ENCODE measurements around the gene RALA. TPM values are rescaled to one million over a fixed set of nuclear protein-coding genes. Genes with fewer than 3 reads are reported as not detected.
A peak's percentile ranks its signal among the peaks of the same experiment; 100 is the strongest.

Gene RALA
- total RNA-seq, 4 donors from 2014 or later: 5.4 to 29.8 (median 17.9) TPM

DNA sequence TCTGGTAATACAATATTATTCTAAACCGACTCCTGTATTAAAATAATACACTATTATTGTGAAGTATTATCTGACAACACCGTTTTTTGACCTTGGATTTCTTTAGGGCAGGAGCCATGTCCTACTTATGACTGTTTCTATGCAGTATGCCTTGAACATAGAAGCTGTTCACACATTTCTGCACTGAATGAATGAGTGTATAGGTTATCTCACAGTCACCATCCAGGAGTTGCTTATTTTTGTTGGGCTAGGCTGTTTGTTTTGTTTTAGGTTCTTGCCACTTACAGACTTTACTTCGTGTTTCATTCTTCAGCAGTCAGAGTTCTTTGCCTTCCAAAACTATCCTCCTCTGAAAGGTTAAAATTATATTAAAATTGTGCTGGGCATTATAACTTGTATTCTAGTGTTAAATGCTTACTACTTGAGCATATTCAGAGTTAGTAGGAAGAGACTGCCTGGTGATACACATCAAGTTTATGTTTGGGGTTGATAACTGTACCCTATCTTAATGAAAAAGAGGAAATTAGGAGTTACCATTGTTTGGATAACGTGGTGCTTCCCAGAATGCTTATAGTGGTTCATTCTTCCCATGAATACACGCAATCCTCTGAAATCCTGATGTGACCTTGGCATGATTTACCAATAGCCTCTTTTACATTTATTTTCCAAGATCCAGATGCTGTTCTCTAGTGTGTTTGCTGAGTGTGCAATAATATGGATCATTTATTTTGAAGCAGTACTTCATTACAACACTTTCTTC, 1.7 kb downstream of the RALA start:
- Histone ChIP-seq H3K9me3 (no peaks in the 10 kb centered on the region), H3K27me3 (no peaks in the 10 kb centered on the region), H3K36me3 (peaks cover 0 to 5% (median 0%) of the 10 kb centered on the region in 4 donors), H3K27ac (peak overlapping the region in 3 of 4 donors; percentile 87 to 93 (median 93)), H3K4me3 (peak overlapping the region in 1 of 4 donors; percentile 68), H3K4me1 (peaks cover 9 to 49% (median 39%) of the 10 kb centered on the region in 4 donors)
- 28 to 36% methylated on average over 5 of the region's 5 CpGs for WGBS, 2 donors (ENCODE audit: low coverage in 1 of 2)
- TF ChIP-seq POLR2A (IDR thresholded peaks at IDR 0.05) (no peak), EP300 (IDR thresholded peaks at IDR 0.05; ENCODE audit: low read depth) (no peak), POLR2AphosphoS5 (IDR thresholded peaks at IDR 0.05) (no peak)
- TF ChIP-seq, protein P1, sequence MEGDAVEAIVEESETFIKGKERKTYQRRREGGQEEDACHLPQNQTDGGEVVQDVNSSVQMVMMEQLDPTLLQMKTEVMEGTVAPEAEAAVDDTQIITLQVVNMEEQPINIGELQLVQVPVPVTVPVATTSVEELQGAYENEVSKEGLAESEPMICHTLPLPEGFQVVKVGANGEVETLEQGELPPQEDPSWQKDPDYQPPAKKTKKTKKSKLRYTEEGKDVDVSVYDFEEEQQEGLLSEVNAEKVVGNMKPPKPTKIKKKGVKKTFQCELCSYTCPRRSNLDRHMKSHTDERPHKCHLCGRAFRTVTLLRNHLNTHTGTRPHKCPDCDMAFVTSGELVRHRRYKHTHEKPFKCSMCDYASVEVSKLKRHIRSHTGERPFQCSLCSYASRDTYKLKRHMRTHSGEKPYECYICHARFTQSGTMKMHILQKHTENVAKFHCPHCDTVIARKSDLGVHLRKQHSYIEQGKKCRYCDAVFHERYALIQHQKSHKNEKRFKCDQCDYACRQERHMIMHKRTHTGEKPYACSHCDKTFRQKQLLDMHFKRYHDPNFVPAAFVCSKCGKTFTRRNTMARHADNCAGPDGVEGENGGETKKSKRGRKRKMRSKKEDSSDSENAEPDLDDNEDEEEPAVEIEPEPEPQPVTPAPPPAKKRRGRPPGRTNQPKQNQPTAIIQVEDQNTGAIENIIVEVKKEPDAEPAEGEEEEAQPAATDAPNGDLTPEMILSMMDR (IDR thresholded peaks at IDR 0.05): no peak
- in situ Hi-C loops (cut with MboI; ENCODE audit: low pct_ligation_motif_present in 1 of 4, low pct_unique_long_range_greater_than_20kb in 1 of 4, low sequenced_read_pairs in 3 of 4) (no loop called here), intact Hi-C loops (cut with DNase I; ENCODE audit: low total_unique reads) (loop anchor here (5.0 kb wide), 1 partner anchor 247 kb away; no protein-coding TSS in a partner anchor)
- DNase-seq: no peak

DNA sequence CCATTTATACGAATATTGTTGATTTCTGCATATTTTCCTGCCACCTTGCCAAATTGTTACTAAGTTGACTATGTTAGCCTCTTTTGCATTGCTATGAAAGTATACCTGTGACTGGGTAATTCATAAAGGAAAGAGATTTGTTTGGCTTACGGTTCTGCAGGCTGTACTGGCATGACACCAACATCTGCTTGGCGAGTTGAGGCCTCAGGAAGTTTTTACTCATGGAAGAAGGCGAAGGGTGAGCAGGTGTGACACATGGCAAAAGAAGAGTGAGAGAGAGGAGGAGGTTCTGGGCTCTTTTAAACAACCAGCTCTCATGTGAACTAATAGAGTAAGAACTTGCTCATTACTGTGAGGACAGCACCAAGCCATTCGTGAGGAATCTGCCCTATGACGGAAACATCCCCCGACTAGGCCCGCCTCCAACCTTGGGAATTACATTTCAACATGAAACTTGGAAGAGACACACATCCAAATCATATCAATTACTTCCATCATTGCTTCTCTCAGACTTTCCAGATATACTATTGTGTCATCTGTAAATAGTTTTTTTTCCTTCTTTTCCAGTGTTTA, 8.4 kb downstream of the RALA start:
- in situ Hi-C loops (cut with MboI; ENCODE audit: low pct_ligation_motif_present in 1 of 4, low pct_unique_long_range_greater_than_20kb in 1 of 4, low sequenced_read_pairs in 3 of 4): no loop called here
- 77 to 90% methylated on average over 7 to 8 of the region's 8 CpGs for WGBS, 2 donors (ENCODE audit: low coverage in 1 of 2)
- no peak overlapping the region for H3K27ac ChIP-seq

GRCh38 chr7:39633563-39634477, 10.4 kb downstream of the RALA start:
- no peak overlapping the region for H3K27ac ChIP-seq
- H3K9me3 ChIP-seq: no peaks in the 10 kb centered on the region

More for the DNA sequence above, 8.4 kb downstream of the RALA start:
- TF ChIP-seq, protein P1 (IDR thresholded peaks at IDR 0.05): no peak
- intact Hi-C loops (cut with DNase I; ENCODE audit: low total_unique reads): no loop called here
- H3K9me3 ChIP-seq: no peaks in the 10 kb centered on the region
- no peak for DNase-seq
- H3K36me3 ChIP-seq: peaks cover 0 to 8% (median 0%) of the 10 kb centered on the region in 4 donors
- H3K4me1 ChIP-seq: peaks cover 0 to 40% (median 15%) of the 10 kb centered on the region in 4 donors
- H3K4me3 ChIP-seq: no peak overlapping the region
- no peaks in the 10 kb centered on the region for H3K27me3 ChIP-seq

More at GRCh38 chr7:39633563-39634477, 10.4 kb downstream of the RALA start:
- Histone ChIP-seq H3K4me1 (peaks cover 0 to 22% (median 2%) of the 10 kb centered on the region in 4 donors), H3K36me3 (peaks cover 0 to 14% (median 0%) of the 10 kb centered on the region in 4 donors), H3K4me3 (no peak overlapping the region), H3K27me3 (no peaks in the 10 kb centered on the region)
- 89% methylated on average over 3 of the region's 3 CpGs; no CpG with 5 or more reads in 1 of the 2 donors for WGBS, 2 donors (ENCODE audit: low coverage in 1 of 2)
- intact Hi-C loops (cut with DNase I; ENCODE audit: low total_unique reads) (no loop called here), in situ Hi-C loops (cut with MboI; ENCODE audit: low pct_ligation_motif_present in 1 of 4, low pct_unique_long_range_greater_than_20kb in 1 of 4, low sequenced_read_pairs in 3 of 4) (no loop called here)
- DNase-seq: no peak
- TF ChIP-seq POLR2A (IDR thresholded peaks at IDR 0.05): no peak
- no peak for TF ChIP-seq EP300 (IDR thresholded peaks at IDR 0.05; ENCODE audit: low read depth)
- TF ChIP-seq, protein P1 (IDR thresholded peaks at IDR 0.05): no peak
- TF ChIP-seq POLR2AphosphoS5 (IDR thresholded peaks at IDR 0.05): no peak

All from transverse colon (tissue), 4 donors.